GM19240 (cell line): ENCODE data around the gene ZDHHC8.

Experiments used
- DNase-seq: peaks from one replicate; pipeline ENCODE4 v3.0.0; 2011; ENCODE audit warnings: low spot score; ENCODE audit not compliant: insufficient read length

ZDHHC8 gene

GRCh38 chr22:20192293-20192971, 60.8 kb downstream of the ZDHHC8 start:
- no peak for DNase-seq

DNA sequence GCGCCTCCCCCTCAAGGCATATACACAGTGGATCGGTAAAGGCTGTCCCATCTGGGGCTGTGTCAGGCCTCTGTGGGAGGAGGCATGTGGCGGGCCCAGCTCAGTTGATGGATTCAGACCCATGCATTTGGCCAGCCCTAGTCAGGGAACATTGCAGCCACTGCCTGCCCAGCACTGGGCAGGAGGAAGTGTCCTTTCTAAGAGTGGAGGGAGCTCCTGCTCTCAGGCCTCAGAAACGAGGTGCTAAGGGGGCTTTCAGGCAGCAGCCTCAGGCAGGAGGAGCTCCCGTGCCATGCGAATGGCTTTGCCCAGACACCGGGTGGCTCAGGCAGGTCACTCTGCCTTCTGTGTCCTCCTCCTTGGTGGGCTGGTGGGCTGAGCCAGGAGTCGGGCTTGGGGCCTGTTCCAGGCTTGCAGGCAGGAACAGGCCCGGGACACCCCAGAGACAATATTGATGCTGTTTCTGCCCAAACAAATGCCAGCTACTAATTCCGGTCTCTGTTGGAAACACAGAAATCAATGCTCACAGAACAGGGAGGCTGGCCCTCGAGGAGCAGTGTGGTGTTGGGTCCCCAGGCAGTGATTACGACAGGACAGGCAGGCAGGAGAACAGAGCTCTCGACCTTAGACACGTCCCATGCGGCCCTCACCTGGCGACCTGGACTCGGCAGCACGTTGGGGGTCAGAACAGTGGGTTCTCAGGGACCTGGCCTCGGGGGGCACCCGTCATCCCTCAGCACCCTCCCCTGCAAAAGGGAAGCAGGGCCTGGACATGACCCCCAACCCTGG, 61.6 kb downstream of the ZDHHC8 start:
- DNase-seq: no peak

DNA sequence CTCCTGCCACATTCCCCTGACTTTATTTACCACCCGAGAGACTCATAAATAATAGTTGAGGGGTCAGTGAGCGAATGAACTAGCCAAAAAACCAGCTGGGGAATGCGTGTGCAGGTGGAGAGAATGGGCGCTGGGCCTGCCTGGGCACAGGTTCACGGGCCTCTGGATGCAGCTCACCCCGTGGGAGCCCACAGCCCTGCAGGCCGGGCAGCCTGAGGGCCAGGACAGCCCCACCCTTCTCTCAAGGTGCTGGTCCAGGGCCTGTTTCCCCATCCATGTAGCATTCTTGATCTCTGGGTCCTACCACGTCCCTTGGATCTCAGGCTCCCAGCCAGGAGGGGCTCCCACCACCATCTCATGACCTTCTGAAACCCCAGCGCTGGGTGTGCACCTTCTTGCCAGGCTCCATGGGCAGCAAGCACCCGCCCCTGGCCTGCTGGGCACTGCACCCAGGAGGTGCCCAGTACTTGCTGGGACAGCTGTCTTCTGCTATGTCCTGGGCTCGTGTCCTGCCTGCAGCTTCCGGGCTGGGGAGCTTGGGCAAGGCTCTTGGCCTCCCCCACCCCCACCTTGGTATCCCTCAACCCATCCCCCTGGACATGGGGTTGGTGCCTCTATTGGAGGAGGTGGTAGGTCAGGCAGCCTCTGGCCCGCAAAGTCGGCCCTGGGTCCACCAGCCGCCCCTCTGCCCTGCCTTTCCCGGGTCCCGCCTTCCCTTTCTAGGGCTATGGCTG, 62.3 kb downstream of the ZDHHC8 start:
- no peak for DNase-seq

DNA sequence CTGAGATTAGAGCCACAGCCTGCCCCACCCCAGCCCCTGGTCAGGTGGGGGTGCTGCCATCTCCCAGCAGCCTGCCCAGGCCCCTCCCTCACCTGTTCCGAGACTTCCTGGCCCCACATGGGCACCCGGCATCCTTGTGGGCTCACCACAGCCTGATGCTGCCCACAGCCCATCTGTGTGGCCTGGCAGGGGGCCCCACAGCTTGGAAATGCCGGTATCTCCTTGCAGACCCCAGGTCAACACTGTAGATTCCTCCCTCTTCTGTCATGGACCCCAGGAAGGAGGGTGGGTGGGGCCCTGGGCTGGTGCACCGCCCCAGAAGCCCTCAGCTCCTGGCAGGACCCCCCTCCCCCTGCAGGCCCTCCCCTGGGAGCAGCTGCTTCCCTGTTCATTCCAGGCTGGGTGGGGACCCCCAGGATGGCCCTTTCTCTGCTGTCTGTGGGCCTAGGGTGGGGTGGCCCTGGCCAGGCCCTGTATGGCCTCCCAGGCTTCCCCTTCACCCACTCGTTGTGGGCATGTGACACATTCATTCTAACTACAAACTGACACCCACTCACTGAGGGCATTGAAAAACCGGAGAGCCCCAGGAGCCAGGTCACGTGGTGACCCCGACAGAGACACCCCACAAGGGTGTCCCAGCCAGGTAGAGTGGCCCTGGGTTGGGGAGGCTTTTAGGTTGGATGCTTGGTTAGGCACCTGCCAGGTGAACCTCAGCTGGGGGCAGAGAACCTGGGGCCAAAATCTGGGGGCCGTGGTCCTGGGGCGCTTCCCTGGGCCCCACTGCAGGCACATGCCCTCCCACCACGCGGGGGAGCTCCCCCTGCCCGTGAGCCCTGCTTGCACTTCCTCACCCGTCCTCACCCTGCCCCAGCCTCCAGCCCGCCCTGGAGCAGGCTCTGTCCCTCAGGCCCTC, 63.3 kb downstream of the ZDHHC8 start:
- DNase-seq: no peak

DNA sequence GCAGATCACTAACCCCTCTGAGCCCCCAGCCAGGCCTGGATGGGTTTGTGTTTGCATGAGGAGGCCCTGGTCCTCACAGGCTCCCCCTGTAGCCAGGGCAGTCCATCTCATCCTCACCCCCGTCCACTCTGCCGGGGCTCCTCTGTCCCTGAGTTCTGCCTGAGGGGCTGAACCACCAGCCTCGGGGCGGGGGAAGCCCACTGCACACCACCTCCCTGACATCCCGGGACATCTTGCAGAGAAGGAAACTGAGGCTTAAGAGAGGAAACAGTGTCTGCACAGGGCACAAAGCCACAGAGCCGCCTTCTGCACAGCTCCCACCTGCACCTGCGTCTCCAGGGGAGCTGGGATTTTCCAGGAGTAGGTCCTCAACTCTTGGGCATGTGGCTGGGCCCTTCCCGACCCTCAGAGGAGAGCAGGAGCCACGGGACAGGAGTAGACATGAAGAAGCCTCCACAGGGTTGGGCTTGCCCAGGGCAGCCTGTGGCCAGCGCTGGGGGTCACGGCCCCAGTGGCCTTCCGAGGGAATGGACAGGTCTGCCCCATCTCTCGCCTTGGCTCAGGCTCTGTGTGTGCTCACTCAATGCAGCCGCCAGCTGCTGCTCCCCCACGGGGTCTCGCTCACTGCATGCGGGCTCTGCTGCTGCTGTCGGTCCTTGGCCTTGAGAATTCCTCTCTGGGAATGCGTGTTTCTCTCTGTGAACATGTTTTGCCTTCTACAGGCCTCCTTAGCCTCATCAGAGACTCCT, 64.7 kb downstream of the ZDHHC8 start:
- DNase-seq: no peak
